Tibial nerve (tissue), 4 donors: ENCODE results near the gene PARD3B.

Experiments used
- EP300 ChIP-seq, 2 donors: sonication (generic); formaldehyde crosslinking; IDR thresholded peaks; one replicate each; pipeline ENCODE4 v1.6.1; 2017; ENCODE audit warnings: antibody characterized with exemption in 2 of 2, mild to moderate bottlenecking in 1 of 2
- TF ChIP-seq, protein P1 (sequence below), 5 experiments: fragments of 200-600 bp in 3 of 5; fragments of 450-650 bp in 2 of 5; sonication (generic) in 3 of 5; IDR thresholded peaks; one replicate each; pipeline ENCODE4 v1.5.1; 2016 to 2019; ENCODE audit warnings: antibody characterized with exemption in 5 of 5, mild to moderate bottlenecking in 3 of 5, moderate library complexity in 2 of 5

DNA sequence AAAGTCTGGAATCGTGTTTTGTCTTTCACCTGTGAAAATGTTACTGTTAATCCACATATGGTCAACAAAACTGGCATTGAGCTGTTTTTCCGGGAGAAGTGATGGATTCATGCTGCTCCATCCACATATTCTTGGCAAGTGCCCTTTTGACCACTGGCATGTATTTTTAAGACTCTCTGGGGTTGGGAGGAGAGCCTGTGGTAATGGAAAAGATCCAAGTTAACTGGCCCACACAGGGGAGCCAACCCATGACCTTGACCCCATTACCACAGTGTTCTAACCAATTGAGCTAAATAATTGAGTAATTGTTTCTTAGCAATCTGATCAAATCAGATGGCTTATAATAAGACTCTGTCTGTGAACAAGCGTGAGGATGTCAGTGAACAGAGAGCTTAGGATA lies 840.8 kb downstream of the PARD3B start:
- TF ChIP-seq, protein P1, sequence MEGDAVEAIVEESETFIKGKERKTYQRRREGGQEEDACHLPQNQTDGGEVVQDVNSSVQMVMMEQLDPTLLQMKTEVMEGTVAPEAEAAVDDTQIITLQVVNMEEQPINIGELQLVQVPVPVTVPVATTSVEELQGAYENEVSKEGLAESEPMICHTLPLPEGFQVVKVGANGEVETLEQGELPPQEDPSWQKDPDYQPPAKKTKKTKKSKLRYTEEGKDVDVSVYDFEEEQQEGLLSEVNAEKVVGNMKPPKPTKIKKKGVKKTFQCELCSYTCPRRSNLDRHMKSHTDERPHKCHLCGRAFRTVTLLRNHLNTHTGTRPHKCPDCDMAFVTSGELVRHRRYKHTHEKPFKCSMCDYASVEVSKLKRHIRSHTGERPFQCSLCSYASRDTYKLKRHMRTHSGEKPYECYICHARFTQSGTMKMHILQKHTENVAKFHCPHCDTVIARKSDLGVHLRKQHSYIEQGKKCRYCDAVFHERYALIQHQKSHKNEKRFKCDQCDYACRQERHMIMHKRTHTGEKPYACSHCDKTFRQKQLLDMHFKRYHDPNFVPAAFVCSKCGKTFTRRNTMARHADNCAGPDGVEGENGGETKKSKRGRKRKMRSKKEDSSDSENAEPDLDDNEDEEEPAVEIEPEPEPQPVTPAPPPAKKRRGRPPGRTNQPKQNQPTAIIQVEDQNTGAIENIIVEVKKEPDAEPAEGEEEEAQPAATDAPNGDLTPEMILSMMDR (IDR thresholded peaks at IDR 0.05): no peak
- no peak for TF ChIP-seq EP300 (IDR thresholded peaks at IDR 0.05)
